ENCODE data around the gene CFAP251. TPM values are rescaled to one million over a fixed set of nuclear protein-coding genes. Genes with fewer than 3 reads are reported as not detected.
"Not testable (repeated sequence)": the region's sequence is repeated elsewhere in the genome, so short reads cannot be mapped to it uniquely, and the experiment has no call there.

CFAP251 gene
- 2.6 TPM for polyA plus RNA-seq (2013, experiment 1 of 2)
- 3.0 TPM for polyA plus RNA-seq (2013, experiment 2 of 2)

GRCh38 chr12:121917950-121918678 lies at the start of gene CFAP251:
TSS of gene CFAP251 (plus strand) at chr12:121918592. CDS start at chr12:121921306, 2,714 bp downstream.
- no peaks in the 10 kb centered on the region for H3K79me2 ChIP-seq (ENCODE audit: control insufficient read depth, insufficient read depth, low read length)
- H3K79me1 ChIP-seq (ENCODE audit: low read length): no peaks in the 10 kb centered on the region
- H3K4me3 ChIP-seq (ENCODE audit: low read length): peak within 1 kb of the TSS; percentile 48
- no peaks in the 10 kb centered on the region for H3K36me3 ChIP-seq (ENCODE audit: control insufficient read depth, insufficient read depth, low read length)
- peak within 1 kb of the TSS; percentile 63 for H3K18ac ChIP-seq (ENCODE audit: low read length)
- no peak within 1 kb of the TSS for H3K23ac ChIP-seq (ENCODE audit: low read length)
- H2BK5ac ChIP-seq (ENCODE audit: low read length): no peak within 1 kb of the TSS
- H4K8ac ChIP-seq (ENCODE audit: low read depth, low read length): peak within 1 kb of the TSS; percentile 81
- no peak within 1 kb of the TSS for H2AK5ac ChIP-seq (ENCODE audit: low read length)
- H3K27me3 ChIP-seq (ENCODE audit: insufficient read depth, low read length, poor library complexity): no peaks in the 10 kb centered on the region
- peak; percentile 98 for DNase-seq
- WGBS (ENCODE audit: extremely low coverage, insufficient coverage, low lambda C conversion rate): no CpG with 5 or more reads among the region's 41 CpGs
- no peak within 1 kb of the TSS for H3K27ac ChIP-seq (ENCODE audit: low read depth, low read length)
- peak within 1 kb of the TSS; percentile 67 for H3K4me2 ChIP-seq (ENCODE audit: low read length)
- no peak within 1 kb of the TSS for H3K4ac ChIP-seq (ENCODE audit: low read depth, low read length)
- no peak within 1 kb of the TSS for H2BK120ac ChIP-seq (ENCODE audit: low read depth, low read length)
- H4K5ac ChIP-seq (ENCODE audit: low read length): no peak within 1 kb of the TSS
- peak within 1 kb of the TSS; percentile 89 for H3K56ac ChIP-seq (ENCODE audit: low read length)
- H3K9ac ChIP-seq (ENCODE audit: low read length): peak within 1 kb of the TSS; percentile 74
- H3K4me1 ChIP-seq (ENCODE audit: control insufficient read depth, low read depth, low read length): peaks cover 1% of the 10 kb centered on the region
- no peak within 1 kb of the TSS for H2BK15ac ChIP-seq (replicated peaks; ENCODE audit: low read depth)

- H2BK15ac ChIP-seq (replicated peaks; ENCODE audit: low read depth); H2BK120ac ChIP-seq (ENCODE audit: low read depth, low read length); H3K4ac ChIP-seq (ENCODE audit: low read depth, low read length); H3K56ac ChIP-seq (ENCODE audit: low read length); H3K4me3 ChIP-seq (ENCODE audit: low read length); H3K4me2 ChIP-seq (ENCODE audit: low read length); H2BK5ac ChIP-seq (ENCODE audit: low read length); H3K23ac ChIP-seq (ENCODE audit: low read length); H4K8ac ChIP-seq (ENCODE audit: low read depth, low read length); H3K79me2 ChIP-seq (ENCODE audit: control insufficient read depth, insufficient read depth, low read length); H3K27me3 ChIP-seq (ENCODE audit: insufficient read depth, low read length, poor library complexity); H3K79me1 ChIP-seq (ENCODE audit: low read length); H3K4me1 ChIP-seq (ENCODE audit: control insufficient read depth, low read depth, low read length); H3K18ac ChIP-seq (ENCODE audit: low read length); H3K36me3 ChIP-seq (ENCODE audit: control insufficient read depth, insufficient read depth, low read length); DNase-seq; H2AK5ac ChIP-seq (ENCODE audit: low read length); H3K27ac ChIP-seq (ENCODE audit: low read depth, low read length); H4K5ac ChIP-seq (ENCODE audit: low read length); H3K9ac ChIP-seq (ENCODE audit: low read length): not testable (repeated sequence)
- no CpG with 5 or more reads among the region's 8 CpGs for WGBS (ENCODE audit: extremely low coverage, insufficient coverage, low lambda C conversion rate)
Observed at GRCh38 chr12:121869229-121869628, 49.2 kb upstream of the CFAP251 start.

- Histone ChIP-seq H3K9ac (ENCODE audit: low read length) (no peak overlapping the region), H3K79me1 (ENCODE audit: low read length) (no peaks in the 10 kb centered on the region), H3K27ac (ENCODE audit: low read depth, low read length) (no peak overlapping the region), H2BK15ac (replicated peaks; ENCODE audit: low read depth) (no peak overlapping the region), H4K8ac (ENCODE audit: low read depth, low read length) (no peak overlapping the region), H3K36me3 (ENCODE audit: control insufficient read depth, insufficient read depth, low read length) (no peaks in the 10 kb centered on the region), H3K27me3 (ENCODE audit: insufficient read depth, low read length, poor library complexity) (no peaks in the 10 kb centered on the region), H3K4me1 (ENCODE audit: control insufficient read depth, low read depth, low read length) (no peaks in the 10 kb centered on the region), H4K5ac (ENCODE audit: low read length) (no peak overlapping the region), H3K79me2 (ENCODE audit: control insufficient read depth, insufficient read depth, low read length) (no peaks in the 10 kb centered on the region), H2AK5ac (ENCODE audit: low read length) (no peak overlapping the region), H3K18ac (ENCODE audit: low read length) (no peak overlapping the region), H3K4me2 (ENCODE audit: low read length) (no peak overlapping the region), H3K4me3 (ENCODE audit: low read length) (no peak overlapping the region), H2BK5ac (ENCODE audit: low read length) (no peak overlapping the region), H3K56ac (ENCODE audit: low read length) (no peak overlapping the region), H3K23ac (ENCODE audit: low read length) (no peak overlapping the region), H2BK120ac (ENCODE audit: low read depth, low read length) (no peak overlapping the region), H3K4ac (ENCODE audit: low read depth, low read length) (no peak overlapping the region)
- DNase-seq: no peak
- WGBS (ENCODE audit: extremely low coverage, insufficient coverage, low lambda C conversion rate): no CpG with 5 or more reads among the region's 3 CpGs
Observed at GRCh38 chr12:121871467-121871866, 46.9 kb upstream of the CFAP251 start.

GRCh38 chr12:121872546-121873215 lies 45.7 kb upstream of the CFAP251 start:
- Histone ChIP-seq H2AK5ac (ENCODE audit: low read length) (no peak overlapping the region), H3K27ac (ENCODE audit: low read depth, low read length) (no peak overlapping the region), H3K36me3 (ENCODE audit: control insufficient read depth, insufficient read depth, low read length) (no peaks in the 10 kb centered on the region), H3K4ac (ENCODE audit: low read depth, low read length) (no peak overlapping the region), H3K23ac (ENCODE audit: low read length) (no peak overlapping the region), H4K8ac (ENCODE audit: low read depth, low read length) (no peak overlapping the region), H2BK15ac (replicated peaks; ENCODE audit: low read depth) (no peak overlapping the region), H3K79me2 (ENCODE audit: control insufficient read depth, insufficient read depth, low read length) (no peaks in the 10 kb centered on the region), H2BK5ac (ENCODE audit: low read length) (no peak overlapping the region), H3K79me1 (ENCODE audit: low read length) (no peaks in the 10 kb centered on the region), H3K27me3 (ENCODE audit: insufficient read depth, low read length, poor library complexity) (no peaks in the 10 kb centered on the region), H3K9ac (ENCODE audit: low read length) (no peak overlapping the region), H3K4me3 (ENCODE audit: low read length) (no peak overlapping the region), H4K5ac (ENCODE audit: low read length) (no peak overlapping the region), H2BK120ac (ENCODE audit: low read depth, low read length) (no peak overlapping the region), H3K4me1 (ENCODE audit: control insufficient read depth, low read depth, low read length) (no peaks in the 10 kb centered on the region), H3K4me2 (ENCODE audit: low read length) (no peak overlapping the region), H3K56ac (ENCODE audit: low read length) (no peak overlapping the region), H3K18ac (ENCODE audit: low read length) (no peak overlapping the region)
- no CpG with 5 or more reads among the region's 5 CpGs for WGBS (ENCODE audit: extremely low coverage, insufficient coverage, low lambda C conversion rate)
- no peak for DNase-seq

GRCh38 chr12:121873216-121873569 lies 45.2 kb upstream of the CFAP251 start:
- Histone ChIP-seq H4K8ac (ENCODE audit: low read depth, low read length) (no peak overlapping the region), H4K5ac (ENCODE audit: low read length) (no peak overlapping the region), H2AK5ac (ENCODE audit: low read length) (no peak overlapping the region), H3K23ac (ENCODE audit: low read length) (no peak overlapping the region), H3K79me2 (ENCODE audit: control insufficient read depth, insufficient read depth, low read length) (no peaks in the 10 kb centered on the region), H2BK5ac (ENCODE audit: low read length) (no peak overlapping the region), H3K79me1 (ENCODE audit: low read length) (no peaks in the 10 kb centered on the region), H3K56ac (ENCODE audit: low read length) (no peak overlapping the region), H3K18ac (ENCODE audit: low read length) (no peak overlapping the region), H3K4me2 (ENCODE audit: low read length) (no peak overlapping the region), H3K4me1 (ENCODE audit: control insufficient read depth, low read depth, low read length) (no peaks in the 10 kb centered on the region), H2BK120ac (ENCODE audit: low read depth, low read length) (no peak overlapping the region), H3K9ac (ENCODE audit: low read length) (no peak overlapping the region), H3K36me3 (ENCODE audit: control insufficient read depth, insufficient read depth, low read length) (no peaks in the 10 kb centered on the region), H3K27me3 (ENCODE audit: insufficient read depth, low read length, poor library complexity) (no peaks in the 10 kb centered on the region), H3K4me3 (ENCODE audit: low read length) (no peak overlapping the region), H3K27ac (ENCODE audit: low read depth, low read length) (no peak overlapping the region), H2BK15ac (replicated peaks; ENCODE audit: low read depth) (no peak overlapping the region), H3K4ac (ENCODE audit: low read depth, low read length) (no peak overlapping the region)
- DNase-seq: no peak
- WGBS (ENCODE audit: extremely low coverage, insufficient coverage, low lambda C conversion rate): no CpG with 5 or more reads among the region's 6 CpGs

Measured in mesendoderm (in vitro differentiated cells).